ENCODE data around the gene AMPD2. TPM values are rescaled to one million over a fixed set of nuclear protein-coding genes. Genes with fewer than 3 reads are reported as not detected.

Gene AMPD2
- total and polyA plus RNA-seq, 7 experiments from 2014 or later: 26.2 to 403 (median 84.9) TPM

DNA sequence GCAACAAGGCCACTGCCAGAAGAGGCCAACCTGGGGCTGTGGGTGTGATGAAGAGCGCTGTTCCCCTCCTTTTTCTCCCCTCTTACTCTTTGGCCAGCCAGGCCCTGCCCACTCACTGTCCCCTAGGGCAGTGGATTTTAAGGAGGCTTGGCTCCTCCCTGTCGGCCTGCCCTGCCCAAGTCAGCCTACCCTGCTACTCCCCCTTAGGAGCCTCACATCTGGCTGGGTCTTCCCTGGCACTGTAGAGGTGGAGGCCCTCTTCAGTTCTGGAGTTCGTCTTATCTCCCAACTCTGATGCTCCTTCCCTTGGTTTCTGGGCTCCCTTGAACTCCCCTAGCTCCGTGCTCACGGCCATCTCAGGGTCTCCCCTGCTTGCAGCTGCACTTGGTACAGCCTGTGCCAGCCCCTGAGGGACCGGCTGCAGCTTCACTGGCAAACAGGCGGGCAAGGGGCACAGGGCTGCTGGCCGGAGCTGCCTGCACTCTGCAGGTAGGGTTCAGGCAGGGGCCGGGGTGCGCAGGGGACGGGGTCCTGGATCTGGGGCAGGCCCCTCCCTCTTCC lies 4.0 kb downstream of the AMPD2 start:
- no peak for DNase-seq
- POLR2A ChIA-PET: interaction anchor here (0.7 to 2.2 kb wide), 4 partner anchors 10 to 1252 kb away, joined by 4 to 16 read pairs (median 4); partner anchors contain the start of genes GNAI3 and GPR61
- no peaks in the 10 kb centered on the region for H3K27me3 Mint-ChIP-seq
- ATAC-seq: no peak
- peaks cover 0 to 11% (median 0%) of the 10 kb centered on the region in 5 donors for H3K36me3 Mint-ChIP-seq
- CTCF ChIA-PET: interaction anchor here (1.1 to 3.2 kb wide), 3 partner anchors 11 to 77 kb away, joined by 4 to 23 read pairs (median 4); no protein-coding TSS in a partner anchor
- Histone ChIP-seq H3K9me3 (ENCODE audit: control insufficient read depth in 2 of 3, low read length in 3 of 3) (no peaks in the 10 kb centered on the region), H3K27me3 (ENCODE audit: control insufficient read depth in 2 of 2, insufficient read depth in 2 of 2, low read length in 2 of 2) (no peaks in the 10 kb centered on the region), H3K4me1 (ENCODE audit: control insufficient read depth in 2 of 2, insufficient read depth in 2 of 2, low read length in 2 of 2) (peaks cover 14 to 43% of the 10 kb centered on the region in 2 donors), H3K4me3 (ENCODE audit: low read length) (peak overlapping the region; percentile 18), H3K27ac (ENCODE audit: low read depth, low read length) (peak overlapping the region; percentile 90), H3K36me3 (ENCODE audit: control insufficient read depth in 2 of 3, insufficient read depth in 3 of 3, low read length in 3 of 3) (peaks cover 0 to 37% (median 8%) of the 10 kb centered on the region in 3 experiments)
- H3K4me3 Mint-ChIP-seq: peak overlapping the region; percentile 70 to 98 (median 91)
- peaks cover 39 to 60% (median 50%) of the 10 kb centered on the region in 7 donors for H3K4me1 Mint-ChIP-seq
- no peaks in the 10 kb centered on the region for H3K9me3 Mint-ChIP-seq
- intact Hi-C loops (cut with micrococcal nuclease): loop anchor here in 1 of 2 donors (5.0 kb wide), 1 partner anchor 289 kb away; the partner anchor contains the start of gene CSF1
- peak overlapping the region; percentile 84 to 98 (median 93) for H3K27ac Mint-ChIP-seq

GRCh38 chr1:109624201-109625010 lies 4.8 kb downstream of the AMPD2 start:
- H3K9me3 Mint-ChIP-seq: no peaks in the 10 kb centered on the region
- peaks cover 6 to 45% (median 14%) of the 10 kb centered on the region in 3 experiments for H3K36me3 ChIP-seq (ENCODE audit: control insufficient read depth in 2 of 3, insufficient read depth in 3 of 3, low read length in 3 of 3)
- H3K27ac Mint-ChIP-seq: peak overlapping the region; percentile 82 to 98 (median 92)
- peaks cover 36 to 53% (median 42%) of the 10 kb centered on the region in 7 donors for H3K4me1 Mint-ChIP-seq
- POLR2A ChIA-PET: interaction anchor here (0.7 to 2.2 kb wide), 5 partner anchors 9 to 1252 kb away, joined by 3 to 16 read pairs (median 4); partner anchors contain the start of genes GNAI3 and GPR61
- intact Hi-C loops (cut with micrococcal nuclease): loop anchor here in 1 of 2 donors (5.0 kb wide), 1 partner anchor 288 kb away; the partner anchor contains the start of gene CSF1
- ATAC-seq (no peak), DNase-seq (peak in 1 of 9 donors; percentile 27)
- peak overlapping the region; percentile 90 for H3K27ac ChIP-seq (ENCODE audit: low read depth, low read length)
- H3K36me3 Mint-ChIP-seq: peaks cover 0 to 13% (median 0%) of the 10 kb centered on the region in 5 donors
- no peaks in the 10 kb centered on the region for H3K27me3 ChIP-seq (ENCODE audit: control insufficient read depth in 2 of 2, insufficient read depth in 2 of 2, low read length in 2 of 2)
- H3K9me3 ChIP-seq (ENCODE audit: control insufficient read depth in 2 of 3, low read length in 3 of 3): no peaks in the 10 kb centered on the region
- CTCF ChIA-PET: interaction anchor here (0.5 to 3.2 kb wide), 4 partner anchors 9 to 78 kb away, joined by 3 to 23 read pairs (median 4); no protein-coding TSS in a partner anchor
- peaks cover 14 to 37% of the 10 kb centered on the region in 2 donors for H3K4me1 ChIP-seq (ENCODE audit: control insufficient read depth in 2 of 2, insufficient read depth in 2 of 2, low read length in 2 of 2)
- peak overlapping the region; percentile 18 for H3K4me3 ChIP-seq (ENCODE audit: low read length)
- H3K27me3 Mint-ChIP-seq: no peaks in the 10 kb centered on the region
- H3K4me3 Mint-ChIP-seq: peak overlapping the region; percentile 16 to 98 (median 88)

DNA sequence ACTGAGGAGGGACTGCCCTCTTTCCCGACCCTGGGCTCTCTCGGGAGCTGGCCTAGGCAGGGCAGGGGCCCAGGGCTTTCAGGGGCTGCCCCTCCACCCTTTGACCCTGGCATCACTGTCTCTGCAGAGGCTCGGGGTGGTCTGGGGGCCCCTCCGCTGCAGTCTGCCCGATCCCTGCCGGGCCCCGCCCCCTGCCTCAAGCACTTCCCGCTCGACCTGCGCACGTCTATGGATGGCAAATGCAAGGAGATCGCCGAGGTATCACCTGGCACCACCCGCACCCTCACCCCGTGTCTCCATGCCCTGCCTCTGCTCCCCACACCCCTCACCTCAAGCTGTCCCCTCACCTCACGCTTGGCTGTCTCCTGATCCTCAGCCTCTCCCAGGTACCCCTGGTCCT lies 5.5 kb downstream of the AMPD2 start:
- peaks cover 0 to 19% (median 0%) of the 10 kb centered on the region in 5 donors for H3K36me3 Mint-ChIP-seq
- H3K4me1 Mint-ChIP-seq: peaks cover 32 to 50% (median 39%) of the 10 kb centered on the region in 7 donors
- CTCF ChIA-PET: interaction anchor here (0.5 to 3.2 kb wide), 4 partner anchors 8 to 14 kb away, joined by 3 to 23 read pairs (median 6); no protein-coding TSS in a partner anchor

GRCh38 chr1:109625601-109626560 lies 6.2 kb downstream of the AMPD2 start:
- ChIA-PET POLR2A (interaction anchor here (0.8 to 1.8 kb wide), 3 partner anchors 11 to 81 kb away, joined by 3 to 8 read pairs (median 3); partner anchors contain the start of gene GNAI3), CTCF (interaction anchor here (1.3 to 1.7 kb wide), 2 partner anchors 14 to 135 kb away, joined by 3 to 7 read pairs; no protein-coding TSS in a partner anchor)

More for the DNA sequence above, 5.5 kb downstream of the AMPD2 start:
- Histone ChIP-seq H3K27me3 (ENCODE audit: control insufficient read depth in 2 of 2, insufficient read depth in 2 of 2, low read length in 2 of 2) (no peaks in the 10 kb centered on the region), H3K9me3 (ENCODE audit: control insufficient read depth in 2 of 3, low read length in 3 of 3) (no peaks in the 10 kb centered on the region), H3K4me3 (ENCODE audit: low read length) (no peak overlapping the region), H3K36me3 (ENCODE audit: control insufficient read depth in 2 of 3, insufficient read depth in 3 of 3, low read length in 3 of 3) (peaks cover 7 to 52% (median 14%) of the 10 kb centered on the region in 3 experiments), H3K27ac (ENCODE audit: low read depth, low read length) (no peak overlapping the region), H3K4me1 (ENCODE audit: control insufficient read depth in 2 of 2, insufficient read depth in 2 of 2, low read length in 2 of 2) (peaks cover 14 to 36% of the 10 kb centered on the region in 2 donors)
- Mint-ChIP-seq H3K27me3 (no peaks in the 10 kb centered on the region), H3K9me3 (no peaks in the 10 kb centered on the region), H3K27ac (peak overlapping the region in 7 of 9 donors; percentile 33 to 93 (median 66)), H3K4me3 (peak overlapping the region in 2 of 10 donors; percentile 45 to 90)
- intact Hi-C loops (cut with micrococcal nuclease): no loop called here
- DNase-seq (no peak), ATAC-seq (no peak)
- POLR2A ChIA-PET: interaction anchor here (1.4 to 1.8 kb wide), 2 partner anchors 12 to 77 kb away, joined by 3 to 8 read pairs; partner anchors contain the start of gene GNAI3

DNA sequence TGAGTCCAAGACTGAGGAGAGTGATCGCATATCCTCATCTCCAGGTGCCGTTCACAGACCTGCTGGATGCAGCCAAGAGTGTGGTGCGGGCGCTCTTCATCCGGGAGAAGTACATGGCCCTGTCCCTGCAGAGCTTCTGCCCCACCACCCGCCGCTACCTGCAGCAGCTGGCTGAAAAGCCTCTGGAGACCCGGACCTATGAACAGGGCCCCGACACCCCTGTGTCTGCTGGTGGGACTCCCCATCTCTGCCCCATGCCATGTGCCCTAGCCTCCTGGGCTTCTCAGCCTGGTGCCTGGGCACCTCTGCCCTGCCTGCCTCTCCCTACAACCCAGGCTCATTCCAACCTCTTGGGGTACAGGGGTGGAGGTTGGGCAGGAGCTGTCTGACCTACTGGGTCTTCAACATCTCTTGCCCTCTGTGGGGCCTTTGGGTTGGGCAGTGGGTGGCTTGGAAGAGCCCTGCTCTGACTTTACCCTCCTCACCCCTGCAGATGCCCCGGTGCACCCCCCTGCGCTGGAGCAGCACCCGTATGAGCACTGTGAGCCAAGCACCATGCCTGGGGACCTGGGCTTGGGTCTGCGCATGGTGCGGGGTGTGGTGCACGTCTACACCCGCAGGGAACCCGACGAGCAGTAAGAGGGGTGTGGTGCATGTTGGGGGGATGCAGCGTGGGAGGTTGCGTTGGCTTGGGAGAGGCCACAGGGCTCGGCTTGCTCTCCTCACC lies 7.2 kb downstream of the AMPD2 start:
- no peak for DNase-seq
- CTCF ChIA-PET: interaction anchor here (1.0 to 1.7 kb wide), 4 partner anchors 13 to 136 kb away, joined by 3 to 7 read pairs (median 4); no protein-coding TSS in a partner anchor
- peaks cover 9 to 31% of the 10 kb centered on the region in 2 donors for H3K4me1 ChIP-seq (ENCODE audit: control insufficient read depth in 2 of 2, insufficient read depth in 2 of 2, low read length in 2 of 2)
- POLR2A ChIA-PET: interaction anchor here (0.8 to 1.8 kb wide), 2 partner anchors 78 to 82 kb away, joined by 3 to 8 read pairs; partner anchors contain the start of gene GNAI3
- no peak overlapping the region for H3K4me3 ChIP-seq (ENCODE audit: low read length)
- no peaks in the 10 kb centered on the region for H3K27me3 ChIP-seq (ENCODE audit: control insufficient read depth in 2 of 2, insufficient read depth in 2 of 2, low read length in 2 of 2)
- Mint-ChIP-seq H3K27ac (peak overlapping the region in 3 of 9 donors; percentile 38 to 50 (median 46)), H3K27me3 (no peaks in the 10 kb centered on the region), H3K4me1 (peaks cover 29 to 42% (median 33%) of the 10 kb centered on the region in 7 donors), H3K36me3 (peaks cover 0 to 21% (median 3%) of the 10 kb centered on the region in 5 donors), H3K9me3 (no peaks in the 10 kb centered on the region), H3K4me3 (no peak overlapping the region)
- no peak for ATAC-seq
- peaks cover 11 to 65% (median 20%) of the 10 kb centered on the region in 3 experiments for H3K36me3 ChIP-seq (ENCODE audit: control insufficient read depth in 2 of 3, insufficient read depth in 3 of 3, low read length in 3 of 3)
- intact Hi-C loops (cut with micrococcal nuclease): no loop called here
- no peaks in the 10 kb centered on the region for H3K9me3 ChIP-seq (ENCODE audit: control insufficient read depth in 2 of 3, low read length in 3 of 3)
- no peak overlapping the region for H3K27ac ChIP-seq (ENCODE audit: low read depth, low read length)

More at GRCh38 chr1:109625601-109626560, 6.2 kb downstream of the AMPD2 start:
- no peaks in the 10 kb centered on the region for H3K9me3 Mint-ChIP-seq
- intact Hi-C loops (cut with micrococcal nuclease): no loop called here
- no peak overlapping the region for H3K27ac ChIP-seq (ENCODE audit: low read depth, low read length)
- H3K27ac Mint-ChIP-seq: peak overlapping the region in 8 of 9 donors; percentile 46 to 93 (median 66)
- H3K4me3 ChIP-seq (ENCODE audit: low read length): no peak overlapping the region
- H3K36me3 Mint-ChIP-seq: peaks cover 0 to 19% (median 0%) of the 10 kb centered on the region in 5 donors
- H3K9me3 ChIP-seq (ENCODE audit: control insufficient read depth in 2 of 3, low read length in 3 of 3): no peaks in the 10 kb centered on the region
- no peak for ATAC-seq
- H3K27me3 Mint-ChIP-seq: no peaks in the 10 kb centered on the region
- peak overlapping the region in 2 of 10 donors; percentile 18 to 45 for H3K4me3 Mint-ChIP-seq
- no peak for DNase-seq
- H3K4me1 ChIP-seq (ENCODE audit: control insufficient read depth in 2 of 2, insufficient read depth in 2 of 2, low read length in 2 of 2): peaks cover 14 to 36% of the 10 kb centered on the region in 2 donors
- H3K4me1 Mint-ChIP-seq: peaks cover 31 to 49% (median 39%) of the 10 kb centered on the region in 7 donors
- peaks cover 11 to 56% (median 16%) of the 10 kb centered on the region in 3 experiments for H3K36me3 ChIP-seq (ENCODE audit: control insufficient read depth in 2 of 3, insufficient read depth in 3 of 3, low read length in 3 of 3)
- no peaks in the 10 kb centered on the region for H3K27me3 ChIP-seq (ENCODE audit: control insufficient read depth in 2 of 2, insufficient read depth in 2 of 2, low read length in 2 of 2)
